Liver (tissue), 3 donors: Measurements from ENCODE around the gene PPP1R12C.

Experiments used
- CTCF ChIP-seq: fragments of 150-350 bp; IDR thresholded peaks from 2 replicates; pipeline ENCODE4 v1.5.1; 2017; ENCODE audit warnings: improper control_type of control experiment, low read depth, low read length; ENCODE audit not compliant: missing input control
- FOXA1 ChIP-seq: IDR thresholded peaks from 2 replicates; pipeline ENCODE4 v1.6.1; 2016; ENCODE audit warnings: antibody characterized with exemption
- GABPA ChIP-seq, 2 donors: IDR thresholded peaks in 1 of 2; conservative IDR thresholded peaks in 1 of 2; 2 replicates each; pipeline ENCODE4 v1.6.1; 2016; ENCODE audit warnings: antibody characterized with exemption in 2 of 2, mild to moderate bottlenecking in 1 of 2, moderate library complexity in 1 of 2
- JUND ChIP-seq, 2 donors: IDR thresholded peaks; 2 replicates each; pipeline ENCODE4 v1.6.1; 2016; ENCODE audit warnings: antibody characterized with exemption in 2 of 2
- RAD21 ChIP-seq, 2 donors: IDR thresholded peaks; 2 replicates each; pipeline ENCODE4 v1.6.1; 2016; ENCODE audit warnings: antibody characterized with exemption in 2 of 2, mild to moderate bottlenecking in 2 of 2
- REST ChIP-seq: IDR thresholded peaks from 2 replicates; pipeline ENCODE4 v1.6.1; 2016; ENCODE audit warnings: antibody characterized with exemption, mild to moderate bottlenecking
- SP1 ChIP-seq: IDR thresholded peaks from 2 replicates; pipeline ENCODE4 v1.6.1; 2018; ENCODE audit warnings: antibody characterized with exemption, mild to moderate bottlenecking
- TAF1 ChIP-seq: conservative IDR thresholded peaks from 2 replicates; pipeline ENCODE4 v1.6.1; 2016; ENCODE audit warnings: antibody characterized with exemption, mild to moderate bottlenecking
- TF ChIP-seq, protein P1 (sequence below): IDR thresholded peaks from 2 replicates; pipeline ENCODE4 v1.6.1; 2016; ENCODE audit warnings: antibody characterized with exemption
- TF ChIP-seq, protein P2 (sequence below): IDR thresholded peaks from 2 replicates; pipeline ENCODE4 v1.6.1; 2016; ENCODE audit warnings: antibody characterized with exemption
- donor health status: healthy.
- donor health status: healthy.

- TF ChIP-seq CTCF = no peak
- no peak for TF ChIP-seq GABPA (IDR thresholded peaks at IDR 0.05 in 1 of 2, conservative IDR thresholded peaks at IDR 0.05 in 1 of 2)
- no peak for TF ChIP-seq SP1
- TF ChIP-seq, protein P1, sequence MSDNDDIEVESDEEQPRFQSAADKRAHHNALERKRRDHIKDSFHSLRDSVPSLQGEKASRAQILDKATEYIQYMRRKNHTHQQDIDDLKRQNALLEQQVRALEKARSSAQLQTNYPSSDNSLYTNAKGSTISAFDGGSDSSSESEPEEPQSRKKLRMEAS = no peak
- TF ChIP-seq TAF1 = no peak
- TF ChIP-seq JUND (IDR thresholded peaks at IDR 0.05) = no peak
- TF ChIP-seq REST = no peak
- TF ChIP-seq FOXA1 = no peak
- TF ChIP-seq RAD21 (IDR thresholded peaks at IDR 0.05) = no peak
- TF ChIP-seq, protein P2, sequence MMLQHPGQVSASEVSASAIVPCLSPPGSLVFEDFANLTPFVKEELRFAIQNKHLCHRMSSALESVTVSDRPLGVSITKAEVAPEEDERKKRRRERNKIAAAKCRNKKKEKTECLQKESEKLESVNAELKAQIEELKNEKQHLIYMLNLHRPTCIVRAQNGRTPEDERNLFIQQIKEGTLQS = no peak
Measured at GRCh38 chr19:55087542-55087901, 29.9 kb downstream of the PPP1R12C start.
